ENCODE measurements around the gene KIF19. TPM values are rescaled to one million over a fixed set of nuclear protein-coding genes. Genes with fewer than 3 reads are reported as not detected.

Gene KIF19
- total RNA-seq, 1 donor, result not detected

DNA sequence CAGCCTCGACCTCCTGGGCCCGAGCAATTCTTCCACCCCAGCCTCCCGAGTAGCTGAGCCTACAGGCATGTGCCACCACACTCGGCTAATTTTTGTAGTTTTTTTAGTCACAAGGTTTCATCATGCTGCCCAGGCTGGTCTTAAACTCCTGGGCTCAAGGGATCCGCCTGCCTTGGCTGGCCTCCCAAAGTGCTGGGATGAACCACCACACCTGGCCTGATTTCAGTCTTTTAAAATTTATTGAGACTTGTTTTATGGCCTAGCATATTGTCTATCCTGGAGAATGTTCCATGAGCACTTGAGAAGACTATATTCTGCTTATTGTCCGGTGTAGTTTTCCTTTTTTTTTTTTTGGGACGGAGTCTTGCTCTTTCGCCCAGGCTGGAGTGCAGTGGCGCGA is 33.5 kb upstream of the KIF19 start:
- DNase-seq (ENCODE audit: low read depth), result no peak
- TF ChIP-seq CTCF (IDR thresholded peaks at IDR 0.05; ENCODE audit: insufficient read depth, low read length), result no peak
- no peak overlapping the region for H3K4me3 ChIP-seq (ENCODE audit: low read depth, low read length)

DNA sequence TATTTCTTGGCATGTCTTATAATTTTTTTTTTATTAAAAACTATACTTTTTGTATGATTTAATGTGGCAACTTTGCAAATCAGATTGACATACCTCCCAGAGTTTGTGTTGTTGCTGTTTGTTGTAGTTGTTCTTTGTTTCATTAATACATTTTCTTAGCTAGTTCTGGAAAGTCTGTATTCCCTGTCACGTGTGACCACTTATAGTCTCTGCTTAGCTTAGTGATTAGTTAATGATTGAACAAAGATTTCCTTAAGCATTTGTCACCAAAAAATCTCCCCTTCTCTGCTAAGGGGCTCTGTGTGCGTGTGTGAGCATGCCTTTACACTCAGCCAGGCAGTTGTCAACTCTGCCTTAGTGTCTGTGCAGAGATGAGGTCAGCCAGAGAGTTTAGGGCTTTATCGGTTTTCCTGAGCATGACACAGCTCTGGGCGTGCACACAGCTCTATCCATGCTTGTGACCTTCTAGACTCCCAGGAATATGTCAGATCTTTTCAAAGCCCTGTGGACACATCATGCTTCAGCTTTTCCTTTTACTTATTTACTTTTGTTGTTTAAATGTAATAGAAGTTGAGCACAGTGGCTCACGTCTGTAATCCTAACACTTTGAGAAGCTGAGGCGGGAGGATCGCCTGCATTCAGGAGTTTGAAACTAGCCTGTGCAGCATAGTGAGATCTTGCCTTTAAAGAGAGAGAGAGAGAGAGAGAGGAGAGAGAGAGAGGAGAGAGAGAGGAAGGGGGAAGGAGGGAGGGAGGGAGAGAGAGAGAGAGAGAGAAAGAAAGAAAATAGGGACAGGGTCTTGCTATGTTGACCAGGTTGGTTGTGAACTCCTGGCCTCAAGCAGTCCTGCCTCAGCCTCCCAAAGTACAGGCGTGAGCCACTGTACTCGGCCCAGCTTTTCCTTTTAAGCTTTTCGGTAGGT is 30.1 kb upstream of the KIF19 start:
- no peak overlapping the region for H3K4me3 ChIP-seq (ENCODE audit: low read depth, low read length)
- DNase-seq (ENCODE audit: low read depth), result peak; percentile 67
- TF ChIP-seq CTCF (IDR thresholded peaks at IDR 0.05; ENCODE audit: insufficient read depth, low read length), result no peak

GRCh38 chr17:74296548-74296936 is 29.5 kb upstream of the KIF19 start:
- H3K4me3 ChIP-seq (ENCODE audit: low read depth, low read length), result no peak overlapping the region
- DNase-seq (ENCODE audit: low read depth), result peak; percentile 84
- peak; percentile 86 for TF ChIP-seq CTCF (IDR thresholded peaks at IDR 0.05; ENCODE audit: insufficient read depth, low read length)

DNA sequence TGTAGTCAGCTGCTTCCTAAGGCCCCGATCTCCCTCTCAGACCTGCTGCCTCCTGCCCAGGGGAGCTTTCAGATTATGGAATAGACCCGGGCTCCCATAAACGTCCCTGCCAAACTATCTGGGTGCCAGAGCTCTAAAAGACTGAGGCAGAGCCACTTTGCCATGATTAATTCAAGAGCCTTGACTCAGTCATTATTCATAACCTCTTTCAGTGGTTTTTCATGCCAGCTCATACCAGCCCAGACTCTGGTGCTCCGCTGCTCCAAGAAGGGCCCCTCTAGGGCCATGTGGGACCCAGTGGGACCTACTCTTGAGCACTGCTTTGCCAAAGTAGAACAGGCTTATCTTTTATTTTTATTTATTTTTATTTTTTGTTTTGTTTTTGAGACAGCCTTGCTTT is 28.1 kb upstream of the KIF19 start:
- no peak for TF ChIP-seq CTCF (IDR thresholded peaks at IDR 0.05; ENCODE audit: insufficient read depth, low read length)
- peak; percentile 30 for DNase-seq (ENCODE audit: low read depth)
- H3K4me3 ChIP-seq (ENCODE audit: low read depth, low read length), result no peak overlapping the region

- peak; percentile 38 for DNase-seq (ENCODE audit: low read depth)
- TF ChIP-seq CTCF (IDR thresholded peaks at IDR 0.05; ENCODE audit: insufficient read depth, low read length), result no peak
- H3K4me3 ChIP-seq (ENCODE audit: low read depth, low read length), result no peak overlapping the region
These were observed 27.2 kb upstream of the KIF19 start for GRCh38 chr17:74298778-74299177.

- no peak for TF ChIP-seq CTCF (IDR thresholded peaks at IDR 0.05; ENCODE audit: insufficient read depth, low read length)
- H3K4me3 ChIP-seq (ENCODE audit: low read depth, low read length), result no peak overlapping the region
- DNase-seq (ENCODE audit: low read depth), result no peak
These were observed 26.6 kb upstream of the KIF19 start for GRCh38 chr17:74299226-74300009.

Data from fibroblast of the aortic adventitia (primary cell).